Panc1 (cell line): ENCODE measurements around the gene SLC66A1. TPM values are rescaled to one million over a fixed set of nuclear protein-coding genes. Genes with fewer than 3 reads are reported as not detected.
"Not testable (repeated sequence)": the region's sequence is repeated elsewhere in the genome, so short reads cannot be mapped to it uniquely, and the experiment has no call there.

Experiments
- ATAC-seq: fragments of 200-7000 bp; cut with Tn5 transposase; 2 replicates; pipeline ENCODE4 v1.9.1; 2020; ENCODE audit warnings: mild to moderate bottlenecking, moderate library complexity
- BruUV-seq: library from RNA; stranded (reverse); fragments of 400-500 nt; replicated peaks from 2 replicates; lab custom pipeline; 2021; lab: Mats Ljungman, UMichigan
- CTCF ChIA-PET: fragments of 300-600 bp; sonication (Branson Sonifier 250); formaldehyde crosslinking; loops from one replicate; lab custom pipeline; 2022; ENCODE audit warnings: antibody characterized with exemption; lab: Charles Lee
- POLR2A ChIA-PET: fragments of 300-600 bp; sonication (Branson Sonifier 250); formaldehyde crosslinking; loops from one replicate; lab custom pipeline; 2022; ENCODE audit warnings: antibody characterized with exemption; lab: Charles Lee
- DNase-seq: peaks from one replicate; pipeline ENCODE4 v3.0.0-alpha.2; 2010; ENCODE audit warnings: low read depth, low spot score
- H3K27ac ChIP-seq: 2 replicates; pipeline ENCODE4 v1.5.1; 2011; ENCODE audit warnings: mild to moderate bottlenecking, low read length, inconsistent platforms
- H3K27me3 ChIP-seq: fragments of 200-500 bp; sonication (Bioruptor generic); 2 replicates; pipeline ENCODE4 v1.6.0; 2014; ENCODE audit warnings: low read length, inconsistent platforms; ENCODE audit not compliant: control insufficient read depth, insufficient read depth
- H3K36me3 ChIP-seq: fragments of 200-500 bp; sonication (Bioruptor generic); 2 replicates; pipeline ENCODE4 v1.5.1; 2014; ENCODE audit warnings: inconsistent platforms, mild to moderate bottlenecking, low read length, moderate library complexity; ENCODE audit not compliant: control insufficient read depth, insufficient read depth
- H3K4me1 ChIP-seq: 2 replicates; pipeline ENCODE4 v1.5.1; 2011; ENCODE audit warnings: inconsistent platforms, mild to moderate bottlenecking, low read length, moderate library complexity; ENCODE audit not compliant: control insufficient read depth, insufficient read depth
- H3K4me3 ChIP-seq, 2 experiments: 2 replicates each; pipeline ENCODE4 v1.5.1; 2011 to 2012; ENCODE audit warnings: low read depth in 2 of 2, low read length in 2 of 2, mild to moderate bottlenecking in 2 of 2, inconsistent platforms in 1 of 2, moderate library complexity in 1 of 2
- H3K9me3 ChIP-seq: fragments of 200-500 bp; sonication (Bioruptor generic); 2 replicates; pipeline ENCODE4 v1.5.1; 2014; ENCODE audit warnings: low read depth, mild to moderate bottlenecking, inconsistent platforms, low read length, moderate library complexity; ENCODE audit not compliant: control insufficient read depth, insufficient read depth
- CTCF ChIP-seq: fragments of 450-650 bp; IDR thresholded peaks from 2 replicates; pipeline ENCODE4 v1.5.1; 2017; ENCODE audit warnings: mild to moderate bottlenecking
- POLR2AphosphoS5 ChIP-seq: IDR thresholded peaks from 2 replicates; pipeline ENCODE4 v1.6.1; 2012; ENCODE audit warnings: mild to moderate bottlenecking, low read depth, low read length, moderate library complexity
- REST ChIP-seq, 2 experiments: IDR thresholded peaks; 2 replicates each; pipeline ENCODE4 v1.6.1; 2011 to 2012; ENCODE audit warnings: low read depth in 2 of 2, control low read depth in 1 of 2, low read length in 1 of 2, mild to moderate bottlenecking in 1 of 2, moderate library complexity in 1 of 2; ENCODE audit not compliant: insufficient read depth in 1 of 2
- SIN3A ChIP-seq: IDR thresholded peaks from 2 replicates; pipeline ENCODE4 v1.6.1; 2012; ENCODE audit warnings: low read depth, mild to moderate bottlenecking, low read length, moderate library complexity, borderline replicate concordance; ENCODE audit not compliant: insufficient read depth
- TCF7L2 ChIP-seq: IDR thresholded peaks from 2 replicates; pipeline ENCODE4 v1.6.1; 2011; ENCODE audit warnings: mild to moderate bottlenecking, low read depth, low read length, inconsistent platforms
- in situ Hi-C: cut with HindIII; loops from 2 replicates; pipeline ENCODE4 v1.10.0; 2016; ENCODE audit warnings: low sequenced_read_pairs, low pct_unique_long_range_greater_than_20kb
- intact Hi-C: fragments of 100-400 bp; cut with micrococcal nuclease; formaldehyde crosslinking; loops from one replicate; pipeline ENCODE4 v1.10.0; 2022; ENCODE audit not compliant: unreplicated experiment
- total RNA-seq: library from RNA; stranded (reverse); gene quantifications from one replicate; pipeline ENCODE4 v1.2.1, GENCODE V29; 2021; ENCODE audit not compliant: unreplicated experiment

The SLC66A1 gene
- total RNA-seq, 1 experiment from 2014 or later = 42.0 TPM

DNA sequence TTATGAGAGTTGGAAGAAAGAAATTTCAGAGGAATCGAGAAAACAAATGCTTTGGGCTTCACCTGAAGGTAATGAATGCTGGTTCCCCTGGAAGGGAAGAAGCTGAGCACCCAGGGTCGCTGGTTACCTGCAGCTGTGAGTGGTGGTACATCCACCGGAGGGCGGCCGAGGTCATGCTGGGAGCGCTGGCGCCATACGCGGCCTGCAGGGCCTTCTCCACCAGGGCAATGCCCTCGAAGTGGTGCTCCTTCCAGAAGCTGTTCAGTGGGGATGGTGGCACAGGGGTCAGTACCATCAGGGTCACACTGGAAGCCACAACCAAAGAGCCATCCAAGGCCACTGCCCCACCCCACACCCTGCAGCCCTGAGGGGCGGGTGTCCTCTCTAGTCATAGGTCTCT, 43.7 kb upstream of the SLC66A1 start:
- H3K4me1 ChIP-seq = no peaks in the 10 kb centered on the region
- CTCF ChIA-PET = no interaction called here
- POLR2A ChIA-PET = no interaction called here

GRCh38 chr1:19269427-19270342, 42.4 kb upstream of the SLC66A1 start:
- BruUV-seq, H3K27me3 ChIP-seq, H3K4me3 ChIP-seq, H3K36me3 ChIP-seq, H3K27ac ChIP-seq, CTCF ChIA-PET, H3K4me1 ChIP-seq, intact Hi-C loops, DNase-seq, in situ Hi-C loops, H3K9me3 ChIP-seq, POLR2A ChIA-PET: not testable (repeated sequence)
- peak; percentile 28; the same call in 1 of the 2 replicates for ATAC-seq

More for the DNA sequence above, 43.7 kb upstream of the SLC66A1 start:
- no peak overlapping the region for H3K27ac ChIP-seq
- no peak overlapping the region for H3K4me3 ChIP-seq
- no peaks in the 10 kb centered on the region for H3K27me3 ChIP-seq
- BruUV-seq = no TSS peak
- no peaks in the 10 kb centered on the region for H3K9me3 ChIP-seq
- in situ Hi-C loops = no loop called here
- intact Hi-C loops = no loop called here
- no peak for ATAC-seq
- DNase-seq = no peak
- H3K36me3 ChIP-seq = no peaks in the 10 kb centered on the region
- no peak for TF ChIP-seq CTCF
- no peak for TF ChIP-seq SIN3A
- no peak for TF ChIP-seq REST (IDR thresholded peaks at IDR 0.05; ENCODE audit: insufficient read depth in 1 of 2, low read depth in 2 of 2, low read length in 1 of 2)
- TF ChIP-seq TCF7L2 = no peak
- no peak for TF ChIP-seq POLR2AphosphoS5

GRCh38 chr1:19270343-19270730, 41.8 kb upstream of the SLC66A1 start:
- H3K27ac ChIP-seq, H3K4me3 ChIP-seq, BruUV-seq, CTCF ChIA-PET, H3K9me3 ChIP-seq, H3K27me3 ChIP-seq, DNase-seq, intact Hi-C loops, in situ Hi-C loops, H3K4me1 ChIP-seq, H3K36me3 ChIP-seq: not testable (repeated sequence)
- POLR2A ChIA-PET = interaction anchor here (0.6 kb wide), 1 partner anchor 21 kb away, joined by 17 read pairs; no protein-coding TSS in a partner anchor
- ATAC-seq = peak; percentile 22; the same call in 1 of the 2 replicates
